NCI-H345 treated with DMSO at 0.1 percent for 48 hours (cell line): Measurements from ENCODE around the gene ELP2.
"Not testable (repeated sequence)": the region's sequence is repeated elsewhere in the genome, so short reads cannot be mapped to it uniquely, and the experiment has no call there.

Experiments used
- DNase-seq: peaks from one replicate; lab custom pipeline; 2025; ENCODE audit not compliant: unreplicated experiment; lab: John Stamatoyannopoulos, UW

The ELP2 gene, protein sequence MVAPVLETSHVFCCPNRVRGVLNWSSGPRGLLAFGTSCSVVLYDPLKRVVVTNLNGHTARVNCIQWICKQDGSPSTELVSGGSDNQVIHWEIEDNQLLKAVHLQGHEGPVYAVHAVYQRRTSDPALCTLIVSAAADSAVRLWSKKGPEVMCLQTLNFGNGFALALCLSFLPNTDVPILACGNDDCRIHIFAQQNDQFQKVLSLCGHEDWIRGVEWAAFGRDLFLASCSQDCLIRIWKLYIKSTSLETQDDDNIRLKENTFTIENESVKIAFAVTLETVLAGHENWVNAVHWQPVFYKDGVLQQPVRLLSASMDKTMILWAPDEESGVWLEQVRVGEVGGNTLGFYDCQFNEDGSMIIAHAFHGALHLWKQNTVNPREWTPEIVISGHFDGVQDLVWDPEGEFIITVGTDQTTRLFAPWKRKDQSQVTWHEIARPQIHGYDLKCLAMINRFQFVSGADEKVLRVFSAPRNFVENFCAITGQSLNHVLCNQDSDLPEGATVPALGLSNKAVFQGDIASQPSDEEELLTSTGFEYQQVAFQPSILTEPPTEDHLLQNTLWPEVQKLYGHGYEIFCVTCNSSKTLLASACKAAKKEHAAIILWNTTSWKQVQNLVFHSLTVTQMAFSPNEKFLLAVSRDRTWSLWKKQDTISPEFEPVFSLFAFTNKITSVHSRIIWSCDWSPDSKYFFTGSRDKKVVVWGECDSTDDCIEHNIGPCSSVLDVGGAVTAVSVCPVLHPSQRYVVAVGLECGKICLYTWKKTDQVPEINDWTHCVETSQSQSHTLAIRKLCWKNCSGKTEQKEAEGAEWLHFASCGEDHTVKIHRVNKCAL

GRCh38 chr18:36129300-36130038 is at the start of gene ELP2, which contains the start of gene SLC39A6:
ELP2 (plus strand) TSS chr18:36129899; CDS start chr18:36129934, 35 bp downstream.
SLC39A6 (minus strand) TSS chr18:36129340; CDS start chr18:36127007, 2,333 bp downstream.
- peak; percentile 84 for DNase-seq

DNA sequence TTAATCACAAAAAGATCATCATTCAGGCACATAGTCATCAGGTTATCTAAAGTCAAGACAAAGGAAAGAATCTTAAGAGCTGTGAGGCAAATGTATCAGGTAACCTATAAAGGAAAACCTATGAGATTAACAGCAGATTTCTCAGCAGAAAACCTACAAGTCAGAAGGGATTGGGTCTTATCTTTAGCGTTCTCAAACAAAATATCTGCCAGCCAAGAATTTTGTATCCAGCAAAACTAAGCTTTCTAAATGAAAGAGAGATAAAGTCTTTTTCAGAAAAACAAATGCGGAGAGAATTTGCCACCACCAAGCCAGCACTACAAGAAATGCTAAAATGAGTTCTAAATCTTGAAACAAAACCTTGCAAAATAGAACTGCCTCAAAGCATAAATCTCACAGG is 48.6 kb upstream of the ELP2 start:
- not testable (repeated sequence) for DNase-seq

GRCh38 chr18:36083729-36084128 is 46.0 kb upstream of the ELP2 start:
- no peak for DNase-seq

- DNase-seq = no peak
Observed at GRCh38 chr18:36085195-36085594, 44.5 kb upstream of the ELP2 start.

DNA sequence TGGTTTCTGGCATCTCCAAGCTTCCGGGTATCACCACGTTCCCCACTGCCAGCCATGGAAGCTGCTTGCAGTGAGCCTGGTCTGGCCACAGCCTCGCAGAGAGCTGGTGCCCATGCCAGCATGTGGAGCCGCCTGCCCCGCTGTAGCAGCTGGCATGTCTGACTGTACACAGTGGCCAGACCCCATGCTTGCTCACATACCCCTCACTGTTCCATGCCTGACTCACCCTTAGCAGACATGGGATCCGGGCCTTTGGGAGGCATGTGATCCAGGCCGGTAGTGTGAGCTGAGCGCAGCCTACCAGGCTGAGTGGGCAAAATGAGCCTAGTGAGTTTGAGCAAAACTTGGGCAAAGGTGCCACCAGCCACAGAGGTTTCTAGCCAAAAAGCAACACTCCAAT is 43.5 kb upstream of the ELP2 start:
- no peak for DNase-seq

GRCh38 chr18:36088256-36088655 is 41.4 kb upstream of the ELP2 start:
- DNase-seq = no peak

GRCh38 chr18:36089001-36089400 is 40.7 kb upstream of the ELP2 start:
- DNase-seq = no peak

DNA sequence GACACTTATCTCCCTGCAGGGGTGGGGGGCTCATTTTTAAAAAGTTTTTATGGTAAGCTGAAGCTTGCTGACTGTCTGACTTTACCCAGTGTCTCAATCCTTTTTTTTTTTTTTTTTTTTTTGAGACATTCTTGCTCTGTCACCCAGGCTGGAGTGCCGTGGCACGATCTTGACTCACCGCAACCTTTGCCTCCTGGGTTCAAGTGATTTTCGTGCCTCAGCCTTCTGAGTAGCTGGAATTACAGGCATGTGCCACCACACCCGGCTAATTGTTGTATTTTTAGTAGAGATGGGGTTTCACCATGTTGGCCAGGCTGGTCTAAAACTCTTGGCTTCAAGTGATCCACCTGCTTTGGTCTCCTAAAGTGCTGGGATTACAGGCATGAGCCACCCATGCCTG is 37.6 kb upstream of the ELP2 start:
- DNase-seq = not testable (repeated sequence)

DNA sequence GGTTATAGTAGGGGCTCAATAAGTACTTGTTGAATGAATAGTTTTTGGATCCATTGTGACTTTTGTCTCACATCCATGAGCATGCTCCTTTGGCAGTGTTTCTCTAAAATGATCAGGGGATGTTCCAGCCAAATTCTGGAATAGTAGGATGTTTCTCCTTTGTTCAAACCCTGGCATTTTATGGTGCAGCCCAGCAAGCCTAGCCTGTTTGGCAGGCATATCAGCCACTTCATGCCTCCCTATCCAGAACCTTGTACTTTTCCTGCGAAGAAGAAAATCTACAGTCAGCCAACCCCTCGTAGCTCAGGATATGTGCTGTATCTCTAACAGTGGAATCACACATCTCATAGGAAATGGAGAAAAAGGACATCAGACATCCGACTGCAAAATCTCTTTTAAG is 35.3 kb upstream of the ELP2 start:
- no peak for DNase-seq

- DNase-seq = peak; percentile 62
Observed at GRCh38 chr18:36095936-36096519, 33.7 kb upstream of the ELP2 start.

- no peak for DNase-seq
Observed at GRCh38 chr18:36096955-36097354, 32.7 kb upstream of the ELP2 start.

- no peak for DNase-seq
Observed at GRCh38 chr18:36099311-36099710, 30.4 kb upstream of the ELP2 start.

DNA sequence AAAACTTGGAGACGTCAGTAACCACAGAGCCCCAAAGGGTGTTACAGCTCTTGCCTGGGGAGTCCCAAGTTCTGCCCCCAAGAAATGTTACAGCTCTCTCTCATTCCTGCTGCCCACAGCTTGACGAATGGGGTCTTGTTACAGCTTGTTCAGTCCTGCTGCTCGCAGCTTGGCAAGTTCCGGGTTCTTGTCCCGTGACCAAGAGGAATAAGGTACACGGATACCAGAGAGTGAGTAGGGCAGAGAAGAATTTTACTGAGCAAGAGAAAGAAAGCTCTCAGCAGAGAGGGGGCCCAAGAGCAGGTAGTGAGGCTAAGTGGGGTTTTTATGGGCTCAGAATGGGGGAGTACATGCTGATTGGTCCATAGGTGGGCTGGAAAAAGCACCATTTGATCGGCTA is 27.8 kb upstream of the ELP2 start:
- no peak for DNase-seq

- DNase-seq = no peak
Observed at GRCh38 chr18:36104749-36105148, 24.9 kb upstream of the ELP2 start.

GRCh38 chr18:36107477-36107876 is 22.2 kb upstream of the ELP2 start:
- no peak for DNase-seq

- DNase-seq = no peak
Observed at GRCh38 chr18:36108196-36108595, 21.5 kb upstream of the ELP2 start.

GRCh38 chr18:36108601-36109000 is 21.1 kb upstream of the ELP2 start:
- no peak for DNase-seq

- no peak for DNase-seq
Observed at GRCh38 chr18:36109737-36110136, 20.0 kb upstream of the ELP2 start.

DNA sequence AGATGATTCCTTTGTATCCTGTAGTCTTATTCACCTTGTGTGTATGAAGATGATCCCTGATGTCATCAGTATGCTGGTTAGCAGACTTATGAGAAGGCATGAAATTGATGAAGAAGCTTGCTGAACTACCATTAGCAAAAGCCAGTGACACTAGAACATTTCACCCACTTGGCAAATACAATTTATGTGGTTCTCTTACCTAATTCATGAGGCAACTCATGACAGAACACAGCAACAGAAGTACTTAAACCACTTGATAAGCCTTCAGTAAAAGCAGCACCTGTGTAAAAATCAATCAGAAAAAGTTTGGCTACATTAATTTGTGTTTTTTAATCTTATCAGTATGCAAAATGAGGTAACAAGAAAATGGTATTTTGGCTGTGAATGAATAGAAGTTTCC is 17.4 kb upstream of the ELP2 start:
- DNase-seq = no peak

DNA sequence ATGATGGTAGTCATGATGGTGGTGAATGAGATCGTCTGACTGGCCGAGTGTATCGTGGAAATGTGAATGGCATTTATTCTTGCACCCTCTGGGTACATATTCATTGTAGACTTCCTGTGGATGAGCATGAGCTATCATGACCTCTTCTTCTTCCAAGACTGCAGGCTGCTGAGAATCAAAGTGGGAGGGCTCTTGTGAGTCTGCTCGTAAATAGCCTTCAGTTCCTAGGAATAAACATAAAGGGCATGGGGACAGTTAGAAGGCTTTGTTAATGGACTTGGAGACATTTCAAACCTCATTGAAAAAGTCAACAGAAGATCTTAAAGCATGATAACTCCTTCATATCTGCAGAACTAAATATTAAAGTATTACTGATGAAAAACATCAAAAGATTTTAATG is 15.4 kb upstream of the ELP2 start:
- DNase-seq = no peak

DNA sequence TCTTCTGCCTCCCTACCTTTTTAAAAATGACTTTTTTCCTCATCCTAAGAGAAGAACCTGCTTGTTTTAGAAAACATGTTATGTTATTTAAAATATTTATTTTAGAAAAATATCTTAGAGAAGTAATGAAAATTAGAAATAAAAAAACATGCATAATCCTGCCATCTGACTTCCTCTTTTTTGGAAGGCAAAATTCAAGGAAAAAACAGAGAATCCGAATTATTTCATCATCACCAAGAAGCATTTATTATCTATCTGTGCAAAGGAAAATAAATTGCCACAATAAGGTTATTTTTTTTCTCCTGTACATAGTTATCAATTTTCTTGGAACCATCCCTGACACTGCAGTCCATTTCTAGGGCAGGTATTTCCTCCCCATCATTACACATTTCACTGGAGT is 15.0 kb upstream of the ELP2 start:
- no peak for DNase-seq
